Mesothelial cell of epicardium (in vitro differentiated cells): ENCODE results near the gene TRIML1. TPM values are rescaled to one million over a fixed set of nuclear protein-coding genes. Genes with fewer than 3 reads are reported as not detected.

Experiments
- DNase-seq, 2 experiments: peaks; one replicate each; pipeline ENCODE4 v3.0.0; 2021; ENCODE audit warnings: low spot score in 2 of 2; ENCODE audit not compliant: unreplicated experiment in 2 of 2
- H3K27ac Mint-ChIP-seq: 2 replicates; pipeline ENCODE4 v1.8.0; 2021; ENCODE audit warnings: mixed read lengths
- H3K27me3 Mint-ChIP-seq: 2 replicates; pipeline ENCODE4 v1.8.0; 2021; ENCODE audit warnings: low read depth, mixed read lengths
- H3K36me3 Mint-ChIP-seq: 2 replicates; pipeline ENCODE4 v1.8.0; 2021; ENCODE audit warnings: mixed read lengths
- H3K4me1 Mint-ChIP-seq: 2 replicates; pipeline ENCODE4 v1.8.0; 2021; ENCODE audit warnings: mixed read lengths
- H3K4me3 Mint-ChIP-seq: 2 replicates; pipeline ENCODE4 v1.8.0; 2021; ENCODE audit warnings: mild to moderate bottlenecking, moderate library complexity, mixed read lengths
- H3K9me3 Mint-ChIP-seq: 2 replicates; pipeline ENCODE4 v1.8.0; 2021; ENCODE audit warnings: mixed read lengths
- total RNA-seq: library from RNA; stranded (reverse); gene quantifications from 3 replicates; pipeline ENCODE4 v1.2.1, GENCODE V29; 2021
- TF ChIP-seq, protein P1 (sequence below): fragments of 200-600 bp; sonication (generic); IDR thresholded peaks from one replicate; pipeline ENCODE4 v1.5.0; 2021; ENCODE audit warnings: antibody characterized with exemption; ENCODE audit not compliant: unreplicated experiment

The TRIML1 gene
- total RNA-seq, 1 donor from 2014 or later, result not detected

DNA sequence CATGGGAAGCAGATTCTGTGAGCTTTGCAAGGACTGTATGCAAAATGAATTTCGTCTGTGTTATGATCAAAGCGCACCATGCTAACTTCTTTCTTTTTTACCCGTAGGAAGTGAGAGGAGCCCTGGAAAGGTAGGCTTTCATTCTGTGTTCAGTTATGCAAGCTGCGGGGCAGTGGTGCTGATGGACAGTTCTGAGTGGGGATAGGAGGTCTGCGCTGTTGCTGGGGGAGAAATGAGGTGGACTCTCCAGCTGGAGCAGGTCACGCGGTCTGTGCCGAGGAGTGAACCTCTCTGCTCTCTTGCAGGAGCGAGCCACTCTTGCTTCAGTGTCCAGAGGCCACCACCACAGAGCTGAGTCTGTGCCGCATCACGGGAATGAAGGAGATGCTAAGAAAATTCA lies 4.5 kb downstream of the TRIML1 start:
- H3K9me3 Mint-ChIP-seq, result no peaks in the 10 kb centered on the region
- peaks cover 6% of the 10 kb centered on the region for H3K4me1 Mint-ChIP-seq

DNA sequence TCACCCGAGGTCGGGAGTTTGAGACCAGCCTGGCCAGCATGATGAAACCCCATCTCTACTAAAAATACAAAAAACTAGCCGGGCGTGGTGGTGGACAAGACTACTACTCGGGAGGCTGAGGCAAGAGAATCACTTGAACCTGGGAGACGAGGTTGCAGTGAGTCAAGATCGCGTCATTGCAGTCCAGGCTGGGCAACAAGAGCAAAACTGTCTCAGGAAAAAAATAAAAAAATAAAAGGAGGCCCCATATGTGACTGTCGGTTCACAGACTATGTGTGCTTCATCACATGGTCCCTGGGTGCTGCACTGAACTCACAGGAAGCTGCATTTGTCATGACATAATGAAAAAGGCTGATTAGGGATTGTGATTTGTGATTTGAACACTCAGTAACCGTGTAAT lies 6.4 kb downstream of the TRIML1 start:
- TF ChIP-seq, protein P1, sequence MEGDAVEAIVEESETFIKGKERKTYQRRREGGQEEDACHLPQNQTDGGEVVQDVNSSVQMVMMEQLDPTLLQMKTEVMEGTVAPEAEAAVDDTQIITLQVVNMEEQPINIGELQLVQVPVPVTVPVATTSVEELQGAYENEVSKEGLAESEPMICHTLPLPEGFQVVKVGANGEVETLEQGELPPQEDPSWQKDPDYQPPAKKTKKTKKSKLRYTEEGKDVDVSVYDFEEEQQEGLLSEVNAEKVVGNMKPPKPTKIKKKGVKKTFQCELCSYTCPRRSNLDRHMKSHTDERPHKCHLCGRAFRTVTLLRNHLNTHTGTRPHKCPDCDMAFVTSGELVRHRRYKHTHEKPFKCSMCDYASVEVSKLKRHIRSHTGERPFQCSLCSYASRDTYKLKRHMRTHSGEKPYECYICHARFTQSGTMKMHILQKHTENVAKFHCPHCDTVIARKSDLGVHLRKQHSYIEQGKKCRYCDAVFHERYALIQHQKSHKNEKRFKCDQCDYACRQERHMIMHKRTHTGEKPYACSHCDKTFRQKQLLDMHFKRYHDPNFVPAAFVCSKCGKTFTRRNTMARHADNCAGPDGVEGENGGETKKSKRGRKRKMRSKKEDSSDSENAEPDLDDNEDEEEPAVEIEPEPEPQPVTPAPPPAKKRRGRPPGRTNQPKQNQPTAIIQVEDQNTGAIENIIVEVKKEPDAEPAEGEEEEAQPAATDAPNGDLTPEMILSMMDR, result no peak
- Mint-ChIP-seq H3K9me3 (no peaks in the 10 kb centered on the region), H3K27ac (no peak overlapping the region), H3K4me3 (no peak overlapping the region), H3K27me3 (no peaks in the 10 kb centered on the region), H3K4me1 (peaks cover 6% of the 10 kb centered on the region), H3K36me3 (no peaks in the 10 kb centered on the region)
- no peak for DNase-seq

More for the DNA sequence above, 4.5 kb downstream of the TRIML1 start:
- H3K36me3 Mint-ChIP-seq, result no peaks in the 10 kb centered on the region
- no peak overlapping the region for H3K4me3 Mint-ChIP-seq
- no peak overlapping the region for H3K27ac Mint-ChIP-seq
- TF ChIP-seq, protein P1, result no peak
- DNase-seq, result peak in 1 of 2 experiments; percentile 44
- no peaks in the 10 kb centered on the region for H3K27me3 Mint-ChIP-seq

DNA sequence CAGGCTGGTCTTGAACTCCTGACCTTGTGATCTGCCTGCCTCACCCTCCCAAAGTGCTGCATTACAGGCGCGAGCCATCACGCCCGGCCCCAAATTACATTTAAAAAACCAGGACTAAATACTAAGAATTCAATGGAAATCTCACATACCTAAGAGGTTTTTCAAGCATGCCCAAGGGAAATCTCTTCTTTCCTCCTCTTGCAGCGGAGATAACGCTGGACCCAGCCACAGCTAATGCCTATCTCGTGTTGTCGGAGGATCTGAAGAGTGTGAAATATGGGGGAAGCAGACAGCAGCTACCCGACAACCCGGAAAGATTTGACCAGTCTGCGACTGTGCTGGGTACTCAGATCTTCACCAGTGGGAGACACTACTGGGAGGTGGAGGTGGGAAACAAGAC lies 7.4 kb downstream of the TRIML1 start:
- Mint-ChIP-seq H3K36me3 (no peaks in the 10 kb centered on the region), H3K9me3 (no peaks in the 10 kb centered on the region), H3K4me1 (peaks cover 6% of the 10 kb centered on the region), H3K27me3 (no peaks in the 10 kb centered on the region), H3K27ac (no peak overlapping the region), H3K4me3 (no peak overlapping the region)
- no peak for DNase-seq
- TF ChIP-seq, protein P1, result no peak

DNA sequence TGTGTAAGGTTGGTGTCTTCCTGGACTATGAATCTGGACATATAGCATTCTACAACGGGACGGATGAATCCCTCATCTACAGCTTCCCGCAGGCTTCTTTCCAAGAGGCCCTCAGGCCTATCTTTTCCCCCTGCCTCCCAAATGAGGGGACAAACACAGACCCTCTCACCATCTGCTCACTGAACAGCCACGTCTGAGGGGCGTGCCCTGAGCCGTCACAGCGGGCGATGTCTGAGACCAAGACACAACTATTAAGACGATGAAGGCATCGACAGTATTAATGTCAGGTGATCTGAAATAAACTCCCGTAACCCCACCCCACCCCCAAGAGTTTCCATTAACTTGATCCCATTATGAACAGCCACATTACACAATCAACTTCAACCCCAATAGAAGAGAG lies 7.9 kb downstream of the TRIML1 start:
- TF ChIP-seq, protein P1, result no peak
- H3K27me3 Mint-ChIP-seq, result no peaks in the 10 kb centered on the region
- no peaks in the 10 kb centered on the region for H3K36me3 Mint-ChIP-seq
- peaks cover 6% of the 10 kb centered on the region for H3K4me1 Mint-ChIP-seq
- no peak overlapping the region for H3K27ac Mint-ChIP-seq
- no peaks in the 10 kb centered on the region for H3K9me3 Mint-ChIP-seq
- no peak for DNase-seq
- no peak overlapping the region for H3K4me3 Mint-ChIP-seq

DNA sequence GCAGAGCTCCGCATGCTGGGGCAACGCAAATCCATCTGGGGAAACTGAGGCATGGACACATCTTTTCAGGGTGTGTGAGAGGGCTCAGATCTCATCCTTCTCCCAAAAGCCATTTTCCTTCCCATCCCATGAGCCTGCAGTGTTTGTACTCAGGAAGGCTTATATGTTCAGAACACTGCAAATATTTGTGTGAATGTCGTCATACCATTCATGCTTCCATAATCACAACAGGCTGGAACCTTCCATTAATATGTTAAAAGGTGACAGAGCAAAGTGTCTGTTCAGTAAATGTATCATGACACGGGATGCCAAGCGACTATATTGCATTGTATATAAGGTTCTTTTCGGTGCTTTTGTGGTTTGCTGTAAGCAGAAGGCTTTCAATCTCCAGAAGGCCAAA lies 8.5 kb downstream of the TRIML1 start:
- TF ChIP-seq, protein P1, result no peak
- Mint-ChIP-seq H3K36me3 (no peaks in the 10 kb centered on the region), H3K27me3 (no peaks in the 10 kb centered on the region), H3K4me3 (no peak overlapping the region), H3K27ac (no peak overlapping the region), H3K9me3 (no peaks in the 10 kb centered on the region), H3K4me1 (peaks cover 6% of the 10 kb centered on the region)
- no peak for DNase-seq
